Inflammatory macrophage treated with lipopolysaccharide for 1 hour (primary cell): ENCODE measurements around the gene RUNX3.
A peak's percentile ranks its signal among the peaks of the same experiment; 100 is the strongest.

ENCODE experiments used
- DNase-seq, 2 donors: peaks; one replicate each; pipeline ENCODE4 v3.0.0-alpha.2; 2020 to 2022

Gene RUNX3

GRCh38 chr1:24927988-24928688 is 1.9 kb downstream of the RUNX3 start:
- DNase-seq = peak; percentile 65 to 82

- no peak for DNase-seq
Observed at GRCh38 chr1:24927473-24927872, 2.6 kb downstream of the RUNX3 start.

GRCh38 chr1:24926563-24927249 is 3.4 kb downstream of the RUNX3 start:
- peak; percentile 23 to 30 for DNase-seq

GRCh38 chr1:24925963-24926362 is 4.1 kb downstream of the RUNX3 start:
- DNase-seq = no peak

- DNase-seq = no peak
Observed at GRCh38 chr1:24925082-24925779, 4.8 kb downstream of the RUNX3 start.

- DNase-seq = no peak
Observed at GRCh38 chr1:24923485-24924113, 6.5 kb downstream of the RUNX3 start.

GRCh38 chr1:24921938-24922662 is 8.0 kb downstream of the RUNX3 start:
- no peak for DNase-seq

GRCh38 chr1:24921412-24921811 is 8.7 kb downstream of the RUNX3 start:
- DNase-seq = peak in 1 of 2 donors; percentile 10

- no peak for DNase-seq
Observed at GRCh38 chr1:24920533-24920925, 9.5 kb downstream of the RUNX3 start.

GRCh38 chr1:24919791-24920532 is 10.1 kb downstream of the RUNX3 start:
- DNase-seq = no peak

GRCh38 chr1:24918995-24919605 is 11.0 kb downstream of the RUNX3 start:
- DNase-seq = no peak

- no peak for DNase-seq
Observed at GRCh38 chr1:24918370-24918769, 11.7 kb downstream of the RUNX3 start.

- DNase-seq = no peak
Observed at GRCh38 chr1:24917327-24918074, 12.6 kb downstream of the RUNX3 start.

GRCh38 chr1:24915816-24916602 is 14.1 kb downstream of the RUNX3 start:
- DNase-seq = no peak

GRCh38 chr1:24914226-24915069 is 15.6 kb downstream of the RUNX3 start:
- DNase-seq = no peak

GRCh38 chr1:24913616-24914225 is 16.4 kb downstream of the RUNX3 start:
- DNase-seq = no peak

- DNase-seq = no peak
Observed at GRCh38 chr1:24913274-24913604, 16.8 kb downstream of the RUNX3 start.

GRCh38 chr1:24912376-24913273 is 17.5 kb downstream of the RUNX3 start:
- DNase-seq = no peak
